ENCODE data around the gene P2RY8. TPM values are rescaled to one million over a fixed set of nuclear protein-coding genes. Genes with fewer than 3 reads are reported as not detected.

P2RY8 gene
- total RNA-seq, 4 donors from 2014 or later: 0.34 to 1.3 (median 0.64) TPM

- Histone ChIP-seq H3K4me1 (no peaks in the 10 kb centered on the region), H3K27me3 (no peaks in the 10 kb centered on the region), H3K4me3 (no peak overlapping the region), H3K9me3 (peaks cover 0 to 36% (median 11%) of the 10 kb centered on the region in 3 donors), H3K36me3 (peaks cover 8 to 84% (median 9%) of the 10 kb centered on the region in 3 donors), H3K27ac (no peak overlapping the region)
- intact Hi-C loops (cut with DNase I): no loop called here
- no peak for TF ChIP-seq CTCF (IDR thresholded peaks at IDR 0.05)
- no peak for TF ChIP-seq POLR2A (IDR thresholded peaks at IDR 0.05)
- DNase-seq: no peak
- 93 to 97% methylated on average over 18 of the region's 19 CpGs for WGBS, 2 donors
These were observed 115.4 kb downstream of the P2RY8 start for GRCh38 chrX:1421433-1422134.

- WGBS, 2 donors: 63 to 81% methylated on average over 4 to 12 of the region's 14 CpGs
- peaks cover 7 to 84% (median 9%) of the 10 kb centered on the region in 3 donors for H3K36me3 ChIP-seq
- no peak for DNase-seq
- peaks cover 0 to 36% (median 11%) of the 10 kb centered on the region in 3 donors for H3K9me3 ChIP-seq
- H3K4me3 ChIP-seq: no peak overlapping the region
- intact Hi-C loops (cut with DNase I): no loop called here
- TF ChIP-seq CTCF (IDR thresholded peaks at IDR 0.05): no peak
- H3K4me1 ChIP-seq: no peaks in the 10 kb centered on the region
- H3K27ac ChIP-seq: no peak overlapping the region
- no peaks in the 10 kb centered on the region for H3K27me3 ChIP-seq
These were observed 116.6 kb downstream of the P2RY8 start for GRCh38 chrX:1420371-1420770.

GRCh38 chrX:1419545-1420355 lies 117.2 kb downstream of the P2RY8 start:
- no peaks in the 10 kb centered on the region for H3K27me3 ChIP-seq
- TF ChIP-seq CTCF (IDR thresholded peaks at IDR 0.05): no peak
- no peak for DNase-seq
- no peak overlapping the region for H3K27ac ChIP-seq
- H3K9me3 ChIP-seq: peaks cover 0 to 36% (median 11%) of the 10 kb centered on the region in 3 donors
- intact Hi-C loops (cut with DNase I): no loop called here
- 86 to 90% methylated on average over 9 to 12 of the region's 19 CpGs for WGBS, 2 donors
- no peaks in the 10 kb centered on the region for H3K4me1 ChIP-seq
- H3K36me3 ChIP-seq: peaks cover 4 to 79% (median 9%) of the 10 kb centered on the region in 3 donors
- H3K4me3 ChIP-seq: no peak overlapping the region

- 93 to 95% methylated on average over 14 to 16 of the region's 29 CpGs for WGBS, 2 donors
- intact Hi-C loops (cut with DNase I): no loop called here
- Histone ChIP-seq H3K36me3 (peaks cover 4 to 87% (median 9%) of the 10 kb centered on the region in 3 donors), H3K4me1 (no peaks in the 10 kb centered on the region), H3K27me3 (no peaks in the 10 kb centered on the region), H3K4me3 (no peak overlapping the region), H3K27ac (no peak overlapping the region), H3K9me3 (peaks cover 0 to 34% (median 11%) of the 10 kb centered on the region in 3 donors)
- DNase-seq: no peak
- TF ChIP-seq POLR2A (IDR thresholded peaks at IDR 0.05) (no peak), CTCF (IDR thresholded peaks at IDR 0.05) (no peak)
These were observed 118.0 kb downstream of the P2RY8 start for GRCh38 chrX:1418901-1419544.
